WTC11 (cell line): Measurements from ENCODE around the gene CFAP90. TPM values are rescaled to one million over a fixed set of nuclear protein-coding genes. Genes with fewer than 3 reads are reported as not detected.

Experiments used
- ATAC-seq: fragments of 200-7000 bp; cut with Tn5 transposase; 2 replicates; pipeline ENCODE4 v1.10.0; 2021; ENCODE audit warnings: mild to moderate bottlenecking, moderate library complexity
- CTCF ChIA-PET: fragments of 300-600 bp; sonication (Branson Sonifier 250); formaldehyde crosslinking; loops from one replicate; lab custom pipeline; 2021; ENCODE audit warnings: antibody characterized with exemption; lab: Charles Lee
- POLR2A ChIA-PET: fragments of 350-600 bp; sonication (Branson Sonifier 250); formaldehyde crosslinking; loops from one replicate; lab custom pipeline; 2021; ENCODE audit warnings: antibody characterized with exemption; lab: Charles Lee
- DNase-seq: peaks from one replicate; pipeline ENCODE4 v3.0.0; 2021; ENCODE audit warnings: low spot score
- H3K27ac Mint-ChIP-seq: 2 replicates; pipeline ENCODE4 v1.8.0; 2021; ENCODE audit warnings: mixed read lengths
- H3K27me3 Mint-ChIP-seq: 2 replicates; pipeline ENCODE4 v1.8.0; 2021; ENCODE audit warnings: low read depth, mild to moderate bottlenecking, moderate library complexity, mixed read lengths
- H3K36me3 Mint-ChIP-seq: 2 replicates; pipeline ENCODE4 v1.8.0; 2021; ENCODE audit warnings: mixed read lengths
- H3K4me1 Mint-ChIP-seq: 2 replicates; pipeline ENCODE4 v1.8.0; 2022; ENCODE audit warnings: mixed read lengths
- H3K4me3 Mint-ChIP-seq: 2 replicates; pipeline ENCODE4 v1.8.0; 2021; ENCODE audit warnings: mild to moderate bottlenecking, moderate library complexity, mixed read lengths
- H3K9me3 Mint-ChIP-seq: 2 replicates; pipeline ENCODE4 v1.8.0; 2021; ENCODE audit warnings: mixed read lengths
- AFF4 ChIP-seq: sonication (generic); formaldehyde crosslinking; IDR thresholded peaks from 2 replicates; pipeline ENCODE4 v1.8.1; 2023; ENCODE audit warnings: mild to moderate bottlenecking, missing genetic modification reagents, borderline replicate concordance
- CREM ChIP-seq: sonication (generic); formaldehyde crosslinking; IDR thresholded peaks from 2 replicates; pipeline ENCODE4 v1.8.1; 2022; ENCODE audit warnings: mild to moderate bottlenecking, missing genetic modification reagents, moderate library complexity
- ELF4 ChIP-seq: sonication (generic); formaldehyde crosslinking; IDR thresholded peaks from 2 replicates; pipeline ENCODE4 v1.8.1; 2022; ENCODE audit warnings: low read depth, mild to moderate bottlenecking, moderate library complexity, missing genetic modification reagents
- FOXJ3 ChIP-seq: sonication (generic); formaldehyde crosslinking; IDR thresholded peaks from 2 replicates; pipeline ENCODE4 v1.9.0; 2021; ENCODE audit warnings: missing genetic modification reagents, mild to moderate bottlenecking, borderline replicate concordance
- GRHL2 ChIP-seq: fragments of 250-450 bp; sonication (Bioruptor Pico); IDR thresholded peaks from 2 replicates; pipeline ENCODE4 v1.8.0; 2022; ENCODE audit warnings: mild to moderate bottlenecking, moderate library complexity; ENCODE audit not compliant: insufficient replicate concordance, severe bottlenecking
- HMGXB4 ChIP-seq: sonication (generic); formaldehyde crosslinking; IDR thresholded peaks from 2 replicates; pipeline ENCODE4 v1.8.1; 2023; ENCODE audit warnings: mild to moderate bottlenecking, moderate library complexity, missing genetic modification reagents
- JAZF1 ChIP-seq: fragments of 250-450 bp; sonication (Bioruptor Pico); IDR thresholded peaks from 2 replicates; pipeline ENCODE4 v1.9.0; 2021; ENCODE audit warnings: moderate library complexity, mild to moderate bottlenecking, inconsistent platforms
- NFATC4 ChIP-seq: fragments of 250-450 bp; sonication (Bioruptor Pico); IDR thresholded peaks from 2 replicates; pipeline ENCODE4 v1.9.0; 2021; ENCODE audit warnings: mild to moderate bottlenecking
- NR2C2 ChIP-seq: sonication (generic); formaldehyde crosslinking; IDR thresholded peaks from 2 replicates; pipeline ENCODE4 v1.8.0; 2022; ENCODE audit warnings: mild to moderate bottlenecking, missing genetic modification reagents
- OVOL2 ChIP-seq: fragments of 250-450 bp; sonication (Bioruptor Pico); IDR thresholded peaks from 2 replicates; pipeline ENCODE4 v1.9.0; 2021; ENCODE audit warnings: mild to moderate bottlenecking, borderline replicate concordance
- PRDM15 ChIP-seq: sonication (generic); formaldehyde crosslinking; IDR thresholded peaks from 2 replicates; pipeline ENCODE4 v1.8.0; 2022; ENCODE audit warnings: missing genetic modification reagents
- PREB ChIP-seq: sonication (generic); formaldehyde crosslinking; IDR thresholded peaks from 2 replicates; pipeline ENCODE4 v1.8.1; 2022; ENCODE audit warnings: mild to moderate bottlenecking, missing genetic modification reagents, moderate library complexity, borderline replicate concordance
- SP1 ChIP-seq: sonication (generic); formaldehyde crosslinking; conservative IDR thresholded peaks from 2 replicates; pipeline ENCODE4 v1.8.1; 2022; ENCODE audit warnings: missing genetic modification reagents
- TCF7 ChIP-seq: sonication (generic); formaldehyde crosslinking; IDR thresholded peaks from 2 replicates; pipeline ENCODE4 v1.8.0; 2022; ENCODE audit warnings: mild to moderate bottlenecking, low read depth, missing genetic modification reagents, moderate library complexity
- TP53 ChIP-seq: sonication (generic); formaldehyde crosslinking; IDR thresholded peaks from 2 replicates; pipeline ENCODE4 v1.8.1; 2023; ENCODE audit warnings: mild to moderate bottlenecking, missing genetic modification reagents
- total RNA-seq: library from RNA; stranded (reverse); gene quantifications from 3 replicates; pipeline ENCODE4 v1.2.3, GENCODE V29; 2021

The CFAP90 gene
- total RNA-seq, 1 experiment from 2014 or later: 0.33 TPM

- no peak for TF ChIP-seq JAZF1
- no peak for TF ChIP-seq OVOL2 (CRISPR knock-in tag)
- TF ChIP-seq, all 79 proteins: peak for 0
- Mint-ChIP-seq H3K4me3 (no peak overlapping the region), H3K4me1 (peaks cover 4% of the 10 kb centered on the region), H3K27me3 (peaks cover 70% of the 10 kb centered on the region), H3K36me3 (no peaks in the 10 kb centered on the region), H3K9me3 (peaks cover 11% of the 10 kb centered on the region), H3K27ac (no peak overlapping the region)
- ChIA-PET CTCF (interaction anchor here (0.6 kb wide), 1 partner anchor 747 kb away, joined by 3 read pairs; no protein-coding TSS in a partner anchor), POLR2A (no interaction called here)
- no peak for DNase-seq
- no peak for ATAC-seq
Measured at GRCh38 chr5:7845557-7845956, 5.4 kb downstream of the CFAP90 start.

GRCh38 chr5:7844901-7845300, 6.0 kb downstream of the CFAP90 start:
- POLR2A ChIA-PET: no interaction called here

More at GRCh38 chr5:7844901-7845300, 6.0 kb downstream of the CFAP90 start:
- DNase-seq (no peak), ATAC-seq (no peak)
- no peaks in the 10 kb centered on the region for H3K36me3 Mint-ChIP-seq
- no peak overlapping the region for H3K4me3 Mint-ChIP-seq
- CTCF ChIA-PET: no interaction called here
- peaks cover 4% of the 10 kb centered on the region for H3K4me1 Mint-ChIP-seq
- TF ChIP-seq ELF4 (no peak), NFATC4 (CRISPR knock-in tag) (no peak), HMGXB4 (CRISPR knock-in tag) (no peak), TP53 (CRISPR knock-in tag) (no peak), PREB (CRISPR knock-in tag) (no peak), PRDM15 (CRISPR knock-in tag) (no peak), GRHL2 (CRISPR knock-in tag) (no peak), SP1 (no peak), NR2C2 (no peak), CREM (CRISPR knock-in tag) (no peak), TCF7 (CRISPR knock-in tag) (no peak), AFF4 (CRISPR knock-in tag) (no peak), FOXJ3 (CRISPR knock-in tag) (no peak)
- H3K27me3 Mint-ChIP-seq: peaks cover 73% of the 10 kb centered on the region
- H3K27ac Mint-ChIP-seq: no peak overlapping the region
- peaks cover 12% of the 10 kb centered on the region for H3K9me3 Mint-ChIP-seq
